GM13976 (cell line): ENCODE data around the gene ERC2.

Experiments
- DNase-seq: peaks from one replicate; pipeline ENCODE4 v3.0.0; 2012; ENCODE audit warnings: low spot score
- in situ Hi-C: fragments of 300-500 bp; cut with MboI; formaldehyde crosslinking; loops from one replicate; pipeline ENCODE4 v1.12.0; 2022; ENCODE audit warnings: low sequenced_read_pairs, mixed read lengths, inconsistent platforms; ENCODE audit not compliant: unreplicated experiment
- TF ChIP-seq, protein P1 (sequence below): IDR thresholded peaks from 2 replicates; pipeline ENCODE4 v1.5.1; 2012; ENCODE audit warnings: borderline replicate concordance, mild to moderate bottlenecking; ENCODE audit not compliant: insufficient read depth; ENCODE audit errors: extremely low read depth, missing control alignments, control extremely low read depth

ERC2 gene

DNA sequence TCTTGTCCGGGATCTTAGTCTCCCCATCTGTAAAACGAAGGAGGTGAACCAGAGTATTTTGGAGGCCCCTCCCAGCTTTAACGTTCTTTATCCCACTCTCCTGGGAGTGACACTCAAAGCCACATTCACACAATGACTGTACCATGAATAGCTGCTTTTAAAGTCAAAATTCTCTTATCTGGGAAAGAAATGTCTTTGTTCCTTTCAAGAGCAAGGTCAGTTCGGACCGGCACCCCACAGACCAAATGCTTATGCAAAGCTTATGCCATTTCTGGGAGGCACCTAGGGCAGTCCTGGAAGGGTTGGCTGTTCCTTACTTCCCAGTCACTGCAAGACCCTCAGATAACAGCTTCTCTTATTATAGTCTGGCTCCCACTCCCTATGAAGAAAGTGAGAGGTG is 927.7 kb downstream of the ERC2 start:
- DNase-seq = no peak
- TF ChIP-seq, protein P1, sequence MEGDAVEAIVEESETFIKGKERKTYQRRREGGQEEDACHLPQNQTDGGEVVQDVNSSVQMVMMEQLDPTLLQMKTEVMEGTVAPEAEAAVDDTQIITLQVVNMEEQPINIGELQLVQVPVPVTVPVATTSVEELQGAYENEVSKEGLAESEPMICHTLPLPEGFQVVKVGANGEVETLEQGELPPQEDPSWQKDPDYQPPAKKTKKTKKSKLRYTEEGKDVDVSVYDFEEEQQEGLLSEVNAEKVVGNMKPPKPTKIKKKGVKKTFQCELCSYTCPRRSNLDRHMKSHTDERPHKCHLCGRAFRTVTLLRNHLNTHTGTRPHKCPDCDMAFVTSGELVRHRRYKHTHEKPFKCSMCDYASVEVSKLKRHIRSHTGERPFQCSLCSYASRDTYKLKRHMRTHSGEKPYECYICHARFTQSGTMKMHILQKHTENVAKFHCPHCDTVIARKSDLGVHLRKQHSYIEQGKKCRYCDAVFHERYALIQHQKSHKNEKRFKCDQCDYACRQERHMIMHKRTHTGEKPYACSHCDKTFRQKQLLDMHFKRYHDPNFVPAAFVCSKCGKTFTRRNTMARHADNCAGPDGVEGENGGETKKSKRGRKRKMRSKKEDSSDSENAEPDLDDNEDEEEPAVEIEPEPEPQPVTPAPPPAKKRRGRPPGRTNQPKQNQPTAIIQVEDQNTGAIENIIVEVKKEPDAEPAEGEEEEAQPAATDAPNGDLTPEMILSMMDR = no peak
- in situ Hi-C loops = no loop called here

DNA sequence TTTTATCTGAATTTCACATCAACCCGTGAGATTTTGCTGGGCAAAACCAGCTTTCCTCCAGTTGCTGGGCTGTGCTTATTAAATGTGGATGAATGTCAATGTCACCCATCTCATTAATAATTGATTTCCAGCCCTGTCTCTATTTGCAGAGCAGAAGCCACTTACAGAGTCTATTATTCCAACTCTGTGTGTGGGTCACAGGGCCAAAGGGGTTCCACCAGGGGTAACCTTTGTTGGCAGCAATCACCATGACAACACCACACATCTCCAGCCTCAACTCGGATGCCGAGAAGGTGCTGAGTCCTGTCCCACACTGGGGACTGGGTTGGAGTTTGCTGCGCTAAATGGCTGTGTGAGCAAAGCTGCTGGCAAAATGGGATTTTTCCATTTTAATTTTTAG is 930.1 kb downstream of the ERC2 start:
- in situ Hi-C loops = no loop called here
- no peak for DNase-seq
- TF ChIP-seq, protein P1 = no peak

DNA sequence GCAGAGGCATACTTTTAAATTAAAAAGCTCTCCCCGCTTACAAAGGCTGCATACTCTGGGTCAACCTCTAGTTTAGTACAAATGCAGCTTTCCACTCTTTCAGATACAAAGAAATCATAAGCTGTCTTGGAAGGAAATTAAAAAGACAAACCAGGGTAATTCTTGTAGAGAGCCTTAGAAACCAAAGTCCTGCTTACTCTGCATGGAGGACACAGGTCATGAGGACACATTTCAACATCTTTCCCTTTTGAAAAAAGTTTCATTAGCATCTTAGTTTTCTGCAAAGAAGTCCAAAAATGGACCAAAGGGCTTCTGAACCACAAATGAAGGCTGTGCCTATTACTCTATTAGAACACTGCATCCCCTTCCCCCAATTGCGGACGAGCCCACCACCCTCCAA is 930.7 kb downstream of the ERC2 start:
- TF ChIP-seq, protein P1 = no peak
- DNase-seq = no peak
- in situ Hi-C loops = no loop called here

DNA sequence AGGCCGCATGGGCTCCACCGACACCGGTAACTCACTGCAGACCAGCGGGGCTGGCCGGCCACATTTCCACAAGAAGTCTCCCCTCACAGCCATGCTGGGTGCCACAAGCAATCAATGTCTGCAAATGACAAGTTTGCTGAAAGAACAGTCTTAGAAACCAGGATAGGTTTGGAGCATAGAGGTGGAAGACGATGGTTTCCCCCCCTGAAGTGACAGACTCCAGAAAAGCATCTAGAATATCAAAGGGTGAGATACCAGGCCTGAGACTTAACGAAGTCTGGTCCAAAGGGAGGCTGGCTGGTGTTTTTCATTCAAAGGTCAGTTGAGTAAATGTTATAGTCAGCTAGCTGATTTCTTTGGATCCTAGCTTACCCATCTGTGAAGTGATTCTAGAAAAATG is 931.1 kb downstream of the ERC2 start:
- in situ Hi-C loops = no loop called here
- no peak for DNase-seq
- TF ChIP-seq, protein P1 = no peak

DNA sequence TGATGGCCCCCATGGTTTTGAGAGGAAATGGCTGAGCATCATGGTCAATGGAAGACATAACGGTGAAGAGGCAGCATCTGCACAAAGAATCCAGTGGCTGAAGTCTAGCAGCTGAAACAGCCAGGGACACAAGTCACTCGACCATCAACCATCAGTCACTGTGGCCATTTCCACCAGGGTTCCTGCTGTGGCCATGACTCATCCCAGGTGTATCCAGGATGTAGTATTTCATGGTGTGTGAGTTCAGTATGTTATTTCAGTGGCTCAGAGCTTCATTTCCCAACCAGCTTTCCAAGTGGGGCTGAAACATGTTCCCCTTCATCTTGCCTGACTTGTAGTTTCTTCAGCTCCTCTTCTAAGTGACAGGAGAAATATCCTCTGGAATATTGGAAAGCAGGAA is 933.4 kb downstream of the ERC2 start:
- TF ChIP-seq, protein P1 = no peak
- in situ Hi-C loops = no loop called here
- no peak for DNase-seq

DNA sequence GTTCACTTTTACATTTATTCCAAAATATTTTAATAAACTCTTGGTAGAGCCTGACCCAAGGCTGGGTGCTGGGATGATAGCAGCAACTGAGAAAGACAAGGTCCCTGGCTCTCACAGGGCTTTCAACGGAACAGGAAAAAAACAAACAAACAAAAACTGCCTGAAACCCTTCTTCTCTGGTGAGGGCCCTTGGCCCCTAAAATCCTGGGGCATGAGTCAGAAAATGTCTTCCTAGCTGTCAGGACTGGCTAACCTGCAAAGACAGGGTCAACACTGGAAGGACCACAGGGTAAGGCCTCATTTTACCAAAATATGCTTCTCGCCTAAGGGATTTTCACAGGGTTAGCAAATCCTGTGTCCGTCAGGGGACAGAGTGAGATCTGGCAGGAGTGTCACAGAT is 935.5 kb downstream of the ERC2 start:
- no peak for DNase-seq
- in situ Hi-C loops = no loop called here
- TF ChIP-seq, protein P1 = no peak

DNA sequence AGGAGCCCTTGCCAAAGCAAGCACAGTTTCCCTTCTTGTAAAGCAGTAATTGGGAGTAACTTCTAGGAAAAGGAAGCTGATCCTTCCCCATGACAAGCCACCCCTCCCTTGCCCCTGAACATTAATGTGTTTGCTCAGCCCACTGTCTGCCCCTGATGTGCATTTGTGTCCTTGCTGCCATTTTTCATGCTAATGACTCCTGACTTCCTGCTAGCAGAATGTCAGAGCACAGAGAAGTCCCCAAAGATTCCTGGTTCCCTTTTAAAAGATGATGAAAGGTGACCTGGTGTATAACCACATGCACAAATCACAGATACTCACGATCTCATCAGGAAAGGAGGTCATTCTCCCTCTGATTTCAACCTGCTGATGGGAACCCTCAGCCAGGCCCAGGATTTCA is 936.9 kb downstream of the ERC2 start:
- in situ Hi-C loops = no loop called here
- DNase-seq = no peak
- TF ChIP-seq, protein P1 = no peak
